Measurements from ENCODE around the gene UAP1.

The UAP1 gene

DNA sequence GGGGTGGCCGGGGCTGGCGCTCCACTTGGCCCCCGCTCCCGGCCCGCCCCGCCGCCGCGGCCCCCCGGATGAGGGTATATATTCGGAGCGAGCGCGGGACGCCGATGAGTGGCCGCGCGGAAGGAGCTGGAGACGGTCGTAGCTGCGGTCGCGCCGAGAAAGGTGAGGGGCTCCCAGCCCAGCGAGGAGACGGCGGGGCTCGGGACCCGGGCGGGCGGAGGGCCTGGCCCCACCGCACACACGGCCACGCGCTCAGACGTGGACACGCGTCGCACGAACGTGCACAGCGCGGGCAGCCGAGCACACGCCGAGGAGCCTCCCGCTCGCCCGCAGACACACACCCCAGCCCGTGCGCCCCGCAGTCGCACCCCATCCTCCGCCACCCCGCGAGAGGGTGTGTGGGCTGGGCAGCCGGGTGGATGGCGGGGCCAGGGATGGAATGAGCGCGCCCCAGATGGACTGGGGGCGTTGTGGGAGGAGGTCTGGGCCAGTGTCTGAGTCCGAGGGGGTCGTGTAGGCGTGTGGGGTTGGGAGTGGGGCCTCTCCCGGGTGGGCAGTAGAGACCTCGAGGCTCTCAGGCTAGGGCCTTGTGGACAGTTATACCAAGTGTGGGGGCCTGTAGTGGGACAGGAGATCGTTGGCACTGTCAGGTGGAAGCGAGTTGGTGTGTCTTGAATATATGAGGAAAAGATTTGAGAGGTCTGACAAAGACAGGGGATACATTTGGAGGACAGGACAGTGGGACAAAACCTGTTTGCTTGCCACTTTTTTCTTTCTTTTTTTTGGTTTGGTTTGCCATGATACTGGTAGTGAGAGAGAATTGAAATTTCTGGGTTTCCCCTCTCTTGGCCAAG lies at the start of gene UAP1:
TSS of gene UAP1 (plus strand) at position 107 of the 854 bp plus-strand sequence. CDS start 4,347 bp downstream, outside the sequence.
- DNase-seq: no peak

DNA sequence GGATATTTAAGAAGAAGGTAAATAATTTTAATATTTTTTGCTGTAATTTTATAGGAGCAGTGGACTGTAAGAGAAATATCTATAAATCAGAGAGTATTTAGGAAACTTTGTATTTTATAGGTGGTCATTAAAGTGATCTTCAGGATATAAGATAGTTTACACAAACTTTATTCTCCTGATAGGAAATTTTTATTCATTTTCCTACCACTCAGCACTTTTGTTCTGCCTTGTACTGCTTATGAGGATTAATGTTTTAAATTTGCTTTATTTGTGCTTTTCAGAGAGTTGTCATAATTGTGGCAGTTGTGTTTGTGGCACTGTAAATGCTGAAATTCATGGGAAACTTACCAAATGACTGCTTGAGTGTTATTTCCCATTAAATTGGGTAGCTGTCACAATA lies 34.2 kb upstream of the UAP1 start:
- DNase-seq: no peak

DNA sequence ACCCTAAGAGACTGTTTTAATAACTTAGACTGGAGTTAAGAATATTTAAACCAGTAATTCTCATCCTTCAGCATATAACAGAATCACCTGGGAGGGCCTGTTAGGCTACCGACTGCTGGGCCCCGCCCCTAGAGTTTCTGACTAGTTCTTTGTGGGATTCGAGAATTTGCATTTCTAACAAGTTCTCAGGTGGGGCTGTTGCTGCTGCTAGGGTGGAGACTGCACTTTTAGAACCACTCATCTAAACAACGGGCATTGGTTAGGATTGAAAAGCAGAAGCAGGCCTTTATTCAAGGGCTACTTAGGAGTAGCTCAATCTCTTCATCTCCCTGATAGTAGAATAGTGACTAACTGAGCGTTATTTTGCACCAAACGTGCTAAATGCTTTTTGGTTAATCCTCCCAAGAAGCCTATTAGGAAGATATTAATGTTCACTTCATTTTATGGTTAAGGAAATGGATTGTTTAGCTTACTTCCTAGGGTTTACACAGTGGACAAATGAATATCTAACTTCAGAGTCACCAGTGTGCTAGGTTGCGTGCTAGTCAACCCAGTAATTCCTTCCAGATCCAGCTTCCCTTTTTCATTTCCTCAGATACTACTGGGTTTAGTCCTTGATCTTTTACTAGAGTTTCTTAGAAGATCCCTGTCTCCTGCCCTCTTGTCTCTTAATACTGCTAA lies 31.1 kb upstream of the UAP1 start:
- no peak for DNase-seq

DNA sequence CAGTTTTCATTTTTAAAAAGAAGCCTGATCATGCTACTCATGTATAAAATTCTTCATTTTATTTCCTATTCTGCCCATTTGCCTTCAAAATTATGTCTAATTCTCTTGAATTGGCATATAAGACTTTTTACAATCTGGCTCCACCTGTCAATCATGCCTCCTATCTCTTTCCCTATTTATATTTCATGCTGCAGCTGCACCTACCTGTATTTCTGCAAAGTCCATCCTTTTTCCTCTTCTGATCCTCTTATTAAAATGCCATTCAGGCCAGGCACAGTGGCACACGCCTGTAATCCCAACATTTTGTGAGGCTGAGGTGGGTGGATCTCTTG lies 30.6 kb upstream of the UAP1 start:
- no peak for DNase-seq

DNA sequence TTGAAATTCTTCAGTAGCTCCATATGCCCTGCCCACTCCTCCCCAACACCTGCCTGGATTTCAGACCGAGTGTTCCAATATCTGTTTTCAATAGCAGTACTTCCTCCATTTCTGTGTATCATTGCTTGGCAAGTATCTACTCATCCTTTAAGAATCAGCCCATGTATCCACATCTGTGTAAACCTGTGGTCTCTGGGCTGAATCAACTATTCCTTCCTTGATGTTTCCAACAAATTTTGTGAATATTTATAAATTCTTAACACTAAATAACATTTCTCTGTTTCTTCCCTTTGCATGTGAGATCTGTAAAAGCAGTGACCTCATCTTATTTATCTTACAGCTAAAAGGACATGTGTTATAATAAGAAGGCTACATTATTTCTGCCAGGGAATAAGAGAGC lies 26.0 kb upstream of the UAP1 start:
- DNase-seq: no peak

DNA sequence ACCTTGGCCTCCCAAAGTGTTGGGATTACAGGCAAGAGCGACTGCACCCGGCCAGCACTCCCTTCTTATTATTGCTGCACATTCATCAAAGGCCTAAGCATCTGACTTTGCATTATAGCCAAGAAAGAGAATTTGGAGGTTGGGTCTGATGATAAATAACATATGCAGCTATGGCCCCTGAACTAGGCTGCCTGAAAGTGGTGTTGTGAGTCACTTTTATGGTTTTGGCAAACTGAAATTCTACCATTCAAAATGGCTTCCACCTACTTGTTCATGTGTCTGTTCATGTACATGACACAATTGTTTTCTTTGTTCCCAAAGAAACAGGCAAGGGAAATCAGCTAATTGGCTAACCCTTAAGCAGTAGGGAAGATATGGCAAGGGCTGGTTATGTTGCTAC lies 25.0 kb upstream of the UAP1 start:
- DNase-seq: no peak

DNA sequence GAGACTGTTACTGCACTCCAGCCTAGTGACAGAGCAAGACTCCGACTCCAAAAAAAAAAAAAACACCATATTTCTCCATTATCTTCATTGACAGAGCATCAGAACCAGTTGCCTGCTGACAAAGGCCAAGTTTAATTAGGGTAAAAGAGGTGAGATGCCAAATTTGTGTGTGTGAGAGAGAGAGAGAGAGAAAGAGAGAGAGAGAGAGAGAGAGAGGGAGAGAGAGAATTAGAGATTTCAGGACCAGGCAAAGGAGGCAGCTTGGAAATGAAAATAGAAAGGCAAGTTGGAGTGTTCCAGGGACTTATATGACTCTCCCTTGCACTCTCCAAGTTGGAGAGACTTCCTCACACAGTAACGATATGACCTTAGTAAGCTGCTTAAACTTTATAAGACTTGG lies 24.3 kb upstream of the UAP1 start:
- no peak for DNase-seq

DNA sequence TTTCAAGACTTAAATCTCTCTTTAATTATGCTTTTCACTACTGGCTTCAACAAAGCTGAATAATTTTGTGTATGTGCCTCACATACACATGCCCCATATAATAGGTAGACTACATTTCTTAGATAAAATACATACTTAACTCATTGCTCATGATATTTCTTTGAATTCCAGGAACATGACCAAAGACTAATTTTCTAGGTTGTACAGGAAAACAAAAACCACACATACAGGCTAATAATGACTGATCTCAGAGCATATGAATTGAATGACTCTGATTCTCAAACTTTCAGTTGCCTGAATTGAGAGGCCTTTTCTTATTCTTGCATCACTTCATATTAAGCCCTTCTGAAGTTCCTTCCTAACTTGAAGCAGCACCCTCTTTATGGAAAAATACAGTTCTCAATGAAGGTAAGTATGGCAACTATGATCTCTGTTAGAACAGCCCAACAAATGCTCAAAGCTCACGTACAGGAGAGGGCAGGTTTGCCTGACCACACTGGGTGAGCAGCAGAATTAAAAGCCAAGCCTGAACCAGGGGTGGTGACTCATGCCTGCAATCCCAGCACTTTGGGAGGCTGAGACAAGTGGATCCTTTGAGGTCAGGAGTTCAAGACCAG lies 22.6 kb upstream of the UAP1 start:
- no peak for DNase-seq

DNA sequence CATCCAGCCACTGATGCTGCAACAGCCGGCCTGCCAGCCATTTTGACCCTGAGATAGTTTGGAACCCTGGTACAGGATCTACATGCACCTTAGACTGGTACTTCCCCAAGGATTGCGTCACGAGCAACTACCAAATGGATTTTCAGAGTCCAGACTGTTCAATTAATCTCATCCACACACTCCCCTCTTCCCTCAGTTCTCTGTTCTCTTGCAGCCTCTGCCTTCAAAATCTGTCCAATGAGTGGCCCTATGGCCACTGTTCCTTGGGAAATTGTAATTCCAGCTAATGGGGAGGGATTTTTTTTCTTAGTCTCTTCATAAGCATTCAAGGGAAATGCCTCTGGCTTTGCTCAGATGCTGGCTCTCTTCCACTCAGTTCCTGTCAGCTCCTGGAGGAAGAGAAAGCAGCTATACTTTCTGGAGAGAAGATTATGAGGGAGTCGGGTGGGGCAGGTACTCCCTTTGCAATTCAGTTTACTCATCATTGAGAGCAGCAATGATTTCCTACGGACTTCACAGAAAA lies 19.8 kb upstream of the UAP1 start:
- no peak for DNase-seq

DNA sequence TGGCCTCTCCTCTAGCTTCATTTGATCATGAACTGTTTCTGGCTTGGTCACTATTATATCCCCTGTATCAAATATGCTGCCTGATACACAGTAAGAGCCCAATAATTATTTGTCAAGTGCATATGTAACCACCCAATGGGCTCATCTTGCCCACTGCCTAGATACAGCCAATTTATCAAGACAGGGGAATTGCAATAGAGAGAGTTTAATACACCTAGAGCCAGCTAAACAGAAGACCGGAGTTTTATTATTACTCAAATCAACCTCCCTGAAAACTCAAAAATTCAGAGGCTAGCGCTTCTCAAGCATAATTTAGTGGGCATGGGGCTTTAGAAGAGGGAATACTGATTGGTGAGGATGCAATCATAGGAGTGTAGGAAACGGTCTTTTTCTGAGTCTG lies 18.3 kb upstream of the UAP1 start:
- no peak for DNase-seq

DNA sequence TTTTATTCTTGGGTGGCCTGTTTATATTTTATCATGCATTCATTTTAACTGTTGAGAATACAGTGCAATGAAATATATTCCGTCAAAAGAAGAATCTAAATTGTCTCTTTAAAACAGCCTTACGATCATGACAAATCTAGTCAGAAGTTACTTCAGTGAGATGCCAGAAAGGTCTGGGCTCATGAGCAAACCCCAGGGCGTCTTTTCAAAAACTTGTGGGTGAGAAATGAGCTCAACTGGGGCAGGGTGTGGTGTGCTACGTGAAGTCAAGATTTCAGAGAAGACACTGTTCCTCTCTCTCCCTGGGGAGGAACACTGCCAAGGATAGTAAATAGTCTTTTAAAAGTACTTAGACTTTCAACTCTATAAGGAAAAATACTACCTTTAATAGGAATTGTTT lies 13.4 kb upstream of the UAP1 start:
- DNase-seq: no peak

DNA sequence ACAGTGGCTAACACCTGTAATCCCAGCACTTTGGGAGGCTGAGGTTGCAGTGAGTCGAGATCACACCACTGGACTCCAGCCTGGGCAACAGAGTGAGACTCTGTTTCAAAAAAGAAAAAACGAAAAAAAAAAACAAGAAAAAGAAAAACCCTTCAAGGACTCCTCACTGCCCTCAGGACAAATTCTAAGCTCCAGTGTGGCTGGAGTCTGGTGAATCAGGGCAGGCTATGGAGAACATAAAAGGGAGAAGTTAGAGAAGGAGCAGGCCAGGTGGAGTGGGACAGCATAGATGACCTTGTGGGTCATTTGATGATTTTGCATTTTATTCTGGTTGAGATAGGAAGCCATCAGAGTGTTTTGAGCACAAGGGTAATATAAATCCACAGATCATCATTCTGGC lies 12.5 kb upstream of the UAP1 start:
- DNase-seq: no peak

DNA sequence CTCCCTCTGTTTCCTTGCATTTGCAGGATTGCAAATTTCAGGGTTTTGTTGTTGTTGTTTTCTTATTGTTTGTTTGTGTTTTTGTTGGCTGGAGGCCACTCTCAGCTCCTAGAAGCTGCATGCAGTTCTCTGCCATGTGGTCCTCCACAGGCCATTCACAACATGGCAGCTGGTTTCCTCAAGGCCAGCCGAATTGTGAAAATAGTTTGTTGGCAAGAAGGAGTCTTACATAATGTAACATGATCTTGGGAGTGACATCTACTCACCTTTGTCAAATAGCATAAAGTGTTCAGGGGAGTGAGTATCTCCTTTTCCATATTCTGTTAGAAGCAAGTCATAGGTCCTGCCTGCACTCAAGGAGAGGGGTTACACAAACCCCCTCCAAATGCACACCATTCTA lies 10.6 kb upstream of the UAP1 start:
- DNase-seq: no peak

DNA sequence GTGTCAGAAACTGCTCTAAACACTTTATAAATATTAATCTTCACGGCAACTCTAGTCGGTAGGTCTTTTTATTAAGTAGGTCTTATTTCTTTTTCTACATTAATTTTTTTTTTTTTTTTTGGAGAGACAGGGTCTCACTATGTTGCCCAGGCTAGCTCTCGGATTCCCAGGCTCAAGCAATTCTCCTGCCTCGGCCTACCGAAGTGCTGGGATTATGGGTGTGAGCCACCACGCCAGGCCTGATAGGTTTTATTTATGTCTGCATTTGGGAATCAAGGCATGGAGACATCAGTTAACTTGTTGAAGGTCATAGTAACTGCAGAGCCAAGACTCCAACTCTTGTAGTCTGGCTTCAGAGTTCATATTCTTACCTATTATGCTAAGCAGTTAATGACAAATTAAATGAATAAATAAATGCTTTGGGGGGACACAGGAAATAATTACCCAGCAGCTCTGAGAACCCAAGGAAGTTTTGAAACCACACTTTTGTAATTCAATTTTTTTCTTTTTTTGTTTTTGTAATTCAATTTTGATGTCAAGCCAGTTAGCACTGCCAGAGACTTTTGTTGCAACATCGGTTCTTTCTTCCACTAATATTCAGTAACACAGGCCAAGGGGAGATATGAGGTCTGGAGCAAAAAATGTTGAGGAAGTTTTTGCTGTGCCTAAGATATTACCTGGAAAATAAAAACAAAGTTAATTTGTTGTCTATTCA lies 9.4 kb upstream of the UAP1 start:
- DNase-seq: no peak

DNA sequence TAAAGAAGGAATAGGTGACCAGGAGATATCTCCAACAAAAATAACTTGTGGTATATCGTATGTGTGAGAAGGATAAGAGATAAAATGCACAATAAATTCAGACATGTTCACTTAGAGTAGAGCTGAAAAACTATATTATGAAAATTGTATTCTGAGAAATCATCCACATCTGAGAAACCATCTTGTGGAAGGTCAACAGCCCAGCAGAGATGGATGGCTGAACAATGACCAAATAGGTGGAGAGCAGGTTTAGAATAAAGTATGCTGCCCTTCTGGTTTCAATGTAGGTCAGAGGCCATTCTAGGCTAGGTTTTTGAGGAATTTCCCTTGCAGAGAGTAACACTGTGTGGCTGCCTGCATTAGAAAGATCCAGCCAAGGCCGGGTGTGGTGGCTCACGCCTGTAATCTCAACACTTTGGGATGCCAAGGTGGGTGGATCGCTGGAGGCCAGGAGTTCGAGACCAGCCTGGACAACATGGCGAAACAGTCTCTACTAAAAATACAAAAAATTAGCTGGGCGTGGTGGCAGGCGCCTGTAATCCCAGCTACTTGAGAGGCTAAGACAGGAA lies 8.8 kb upstream of the UAP1 start:
- no peak for DNase-seq

DNA sequence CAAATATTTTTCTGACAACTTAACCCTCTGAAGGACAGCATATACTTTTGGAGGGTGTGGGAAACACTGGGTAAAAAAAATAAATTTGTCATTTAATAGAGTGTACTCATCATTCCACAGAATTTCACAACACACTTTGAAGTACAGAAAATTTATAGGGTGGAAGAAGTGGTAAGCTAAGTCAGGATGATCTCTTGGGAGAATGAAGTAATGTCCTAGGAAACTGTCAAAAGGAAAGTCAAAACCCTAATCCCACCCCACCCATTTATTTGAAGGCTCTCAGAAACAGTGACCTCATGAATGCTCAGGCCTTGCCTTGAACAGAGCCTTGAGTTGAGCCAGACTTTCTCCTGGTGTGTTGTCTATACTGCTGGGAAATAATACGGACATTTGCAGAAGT lies 7.3 kb upstream of the UAP1 start:
- DNase-seq: no peak

DNA sequence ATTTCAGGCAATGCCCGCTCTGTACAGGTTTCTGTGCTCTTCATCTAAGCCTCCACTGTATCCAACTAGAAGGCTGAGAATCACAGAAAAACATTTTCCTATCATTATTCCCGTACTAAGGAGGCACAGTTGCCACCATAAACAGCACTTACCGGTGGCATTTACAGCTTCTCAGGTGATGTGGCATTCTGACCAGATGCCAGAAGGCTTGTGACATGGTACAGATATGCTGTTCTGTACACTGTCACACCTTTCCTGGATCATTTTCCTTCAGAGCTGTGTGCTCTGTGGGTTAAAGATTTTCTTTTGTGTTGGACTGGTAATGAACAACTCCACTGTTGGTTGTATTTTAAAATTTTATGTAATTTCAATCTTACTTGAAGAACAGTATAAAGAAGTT lies 4.0 kb upstream of the UAP1 start:
- no peak for DNase-seq

DNA sequence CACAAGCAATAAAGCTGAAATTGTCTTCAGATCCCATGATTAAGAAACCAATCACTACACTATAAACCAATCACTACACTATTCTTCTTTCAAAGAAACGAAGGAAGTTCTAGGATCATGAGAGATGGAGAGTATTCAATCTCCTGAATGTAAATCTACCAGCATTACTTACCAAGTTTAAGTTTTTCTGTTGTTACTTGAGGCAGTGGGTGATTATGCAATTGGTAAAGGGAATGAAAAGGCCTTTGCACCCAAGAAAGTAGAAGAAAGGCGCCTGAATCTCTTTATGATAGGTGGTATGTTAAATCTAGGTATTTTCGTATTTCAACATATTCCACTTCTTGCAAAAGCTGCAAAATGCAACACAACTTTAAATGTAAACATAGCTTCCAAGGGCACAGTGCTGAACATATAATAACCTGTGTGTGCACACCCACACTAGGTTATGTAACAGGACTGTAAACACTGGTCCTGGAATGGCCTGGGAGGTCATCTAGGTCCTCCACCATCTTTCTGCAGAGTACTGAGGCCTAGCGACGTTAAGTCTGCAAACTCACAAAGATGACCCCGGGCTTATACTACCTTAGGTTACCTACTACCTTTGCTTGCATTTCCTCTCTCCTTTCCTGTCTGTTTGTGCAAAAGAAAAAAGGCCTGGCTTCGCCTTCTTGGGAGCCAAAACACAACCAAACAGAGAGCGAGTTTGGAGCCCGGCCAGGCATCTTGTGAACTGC lies 1.1 kb upstream of the UAP1 start:
- DNase-seq: no peak

DNA sequence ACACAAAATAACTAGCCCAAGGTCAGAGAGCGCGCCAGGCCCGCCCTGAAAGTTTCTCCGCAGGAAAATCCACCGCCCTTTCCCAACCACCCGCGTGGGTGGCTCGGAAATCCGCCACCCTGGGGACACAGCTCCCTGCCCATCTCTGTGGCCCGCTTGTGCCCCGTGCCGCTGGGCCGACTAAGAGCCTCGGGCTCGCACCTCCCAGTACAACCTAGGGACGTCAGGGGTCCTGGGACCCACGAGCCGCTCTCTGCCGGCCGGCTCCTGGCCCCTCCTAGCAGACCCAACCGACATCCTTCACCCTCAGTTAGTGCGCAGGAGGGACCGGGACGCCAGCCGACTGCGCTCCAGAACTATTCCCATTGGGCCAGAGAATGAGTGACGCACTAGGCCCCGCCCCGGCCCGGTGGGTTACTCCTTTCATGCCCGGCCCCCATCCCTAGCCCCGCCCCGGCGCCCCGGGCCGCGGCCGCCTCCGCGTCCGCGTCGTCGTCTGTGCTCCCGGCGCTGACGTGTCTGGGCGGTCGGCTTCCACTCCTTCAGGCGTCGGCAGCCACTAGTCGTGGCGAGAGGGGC lies 396 bp upstream of the UAP1 start:
- DNase-seq: peak; percentile 89

DNA sequence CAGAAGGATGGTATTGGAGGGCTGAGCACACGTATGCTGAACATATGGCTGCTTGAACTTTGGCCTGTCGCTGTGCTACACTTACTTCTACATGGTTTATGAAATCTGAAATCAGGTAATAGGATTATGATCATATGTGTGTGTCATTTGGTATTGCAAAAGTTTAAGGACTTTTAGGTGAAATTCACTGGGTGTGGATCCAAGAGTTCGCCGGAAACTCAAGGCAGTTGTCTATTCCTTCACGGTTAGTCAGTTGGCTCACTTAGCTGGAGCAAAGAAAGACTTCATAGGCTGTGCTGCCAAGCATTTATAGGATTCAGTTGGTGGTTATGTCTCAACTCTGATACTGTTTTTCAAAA lies 927 bp downstream of the UAP1 start:
- DNase-seq: no peak

DNA sequence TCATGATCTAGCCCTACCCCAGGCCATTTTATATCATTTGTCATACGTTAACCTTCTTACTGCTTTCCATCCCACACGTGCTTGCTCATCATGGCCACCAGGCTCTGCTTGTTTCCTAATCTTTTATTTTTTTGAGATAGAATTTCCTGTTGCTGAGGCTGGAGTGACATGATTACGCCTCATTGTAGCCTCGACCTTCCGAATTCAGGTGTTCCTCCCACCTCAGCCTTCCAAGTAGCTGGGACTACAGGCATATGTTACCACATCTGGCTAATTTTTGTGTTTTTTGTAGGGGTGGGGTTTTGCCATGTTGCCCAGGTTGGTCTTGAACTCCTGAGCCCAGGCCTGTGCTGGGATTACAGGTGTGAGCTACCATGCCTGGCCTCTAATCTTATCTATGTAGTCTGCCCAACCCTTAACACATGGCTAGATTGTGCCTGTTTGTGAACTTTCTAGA lies 3.3 kb downstream of the UAP1 start:
- DNase-seq: no peak

DNA sequence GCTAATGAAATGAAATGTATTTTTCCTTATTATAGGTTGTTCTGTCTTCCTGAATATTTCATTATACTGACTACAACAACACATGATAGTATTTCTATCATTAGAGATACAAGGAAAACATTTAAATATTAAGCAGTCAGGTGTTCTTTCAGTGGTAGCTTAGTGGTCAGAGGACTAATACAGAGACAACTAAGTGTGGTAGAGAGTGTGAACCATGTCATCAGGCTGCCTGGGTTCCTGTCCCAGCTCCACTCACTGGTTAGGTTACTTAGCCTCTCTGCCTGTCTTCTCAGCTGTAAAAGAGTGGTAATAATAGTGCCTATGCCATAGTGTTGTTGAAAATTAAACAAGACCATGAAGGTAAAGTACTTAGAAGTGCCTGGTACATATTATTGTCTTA lies 3.9 kb downstream of the UAP1 start:
- no peak for DNase-seq

Measured in GDM1 (cell line).